ENCODE measurements around the gene TNFRSF1A. TPM values are rescaled to one million over a fixed set of nuclear protein-coding genes. Genes with fewer than 3 reads are reported as not detected.
"Not testable (repeated sequence)": the region's sequence is repeated elsewhere in the genome, so short reads cannot be mapped to it uniquely, and the experiment has no call there.

TNFRSF1A gene
- total and polyA plus RNA-seq, 7 donors, result 38.8 to 224 (median 117) TPM

DNA sequence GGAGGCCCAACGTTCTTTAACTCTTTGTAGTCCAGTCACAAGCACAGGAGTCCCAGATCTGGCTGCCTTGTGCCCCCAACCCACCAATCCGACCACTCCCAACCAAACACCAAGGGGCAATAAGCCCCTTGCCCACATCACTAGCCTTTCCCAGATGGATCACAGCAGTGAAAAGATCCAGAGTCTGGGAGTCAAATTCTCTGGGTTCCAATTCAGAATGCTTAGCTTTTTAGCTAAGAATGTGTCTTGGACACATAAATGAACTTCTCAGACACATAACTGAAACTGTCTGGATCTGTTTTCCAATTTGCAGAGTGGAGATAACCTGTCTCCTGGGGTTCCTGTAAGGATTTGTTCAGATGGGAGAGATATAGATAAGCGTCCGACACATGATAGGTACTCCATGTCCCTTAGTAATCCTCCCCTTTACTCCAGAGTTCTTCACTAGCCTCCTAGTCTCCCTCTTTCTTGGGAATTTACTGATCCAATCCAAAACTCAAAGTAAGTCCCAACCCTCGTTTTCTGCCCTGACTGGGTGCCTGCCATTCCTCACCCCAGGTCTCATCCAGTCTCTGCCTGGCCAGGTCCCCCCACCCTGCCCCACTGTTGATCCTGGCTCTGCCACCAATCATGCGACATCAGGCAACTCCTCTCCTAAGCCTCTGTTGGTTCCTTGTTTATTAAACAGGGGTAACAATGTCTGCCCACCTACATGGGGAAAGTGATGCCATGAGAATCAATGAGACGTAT, 439 bp upstream of the TNFRSF1A start:
- intact Hi-C loops (cut with DNase I), result loop anchor here (2.0 to 5.0 kb wide), 2 partner anchors 40 to 195 kb away; no protein-coding TSS in a partner anchor
- ATAC-seq, result peak in 3 of 4 donors; percentile 3 to 47 (median 17)
- DNase-seq, result no peak
- peak overlapping the region; percentile 88 for H3K27ac ChIP-seq
- H3K27me3 ChIP-seq (ENCODE audit: insufficient read depth in 3 of 3, low read length in 2 of 3), result no peaks in the 10 kb centered on the region
- peak overlapping the region; percentile 99 for H3K4me3 ChIP-seq
- whole genome bisulfite sequencing, 3 donors, result 20 to 48% (median 30%) methylated on average over 6 to 7 of the region's 7 CpGs
- peaks cover 2 to 7% of the 10 kb centered on the region in 2 donors for H3K36me3 ChIP-seq (ENCODE audit: insufficient read depth in 1 of 2, low read depth in 1 of 2)
- TF ChIP-seq, protein P1, sequence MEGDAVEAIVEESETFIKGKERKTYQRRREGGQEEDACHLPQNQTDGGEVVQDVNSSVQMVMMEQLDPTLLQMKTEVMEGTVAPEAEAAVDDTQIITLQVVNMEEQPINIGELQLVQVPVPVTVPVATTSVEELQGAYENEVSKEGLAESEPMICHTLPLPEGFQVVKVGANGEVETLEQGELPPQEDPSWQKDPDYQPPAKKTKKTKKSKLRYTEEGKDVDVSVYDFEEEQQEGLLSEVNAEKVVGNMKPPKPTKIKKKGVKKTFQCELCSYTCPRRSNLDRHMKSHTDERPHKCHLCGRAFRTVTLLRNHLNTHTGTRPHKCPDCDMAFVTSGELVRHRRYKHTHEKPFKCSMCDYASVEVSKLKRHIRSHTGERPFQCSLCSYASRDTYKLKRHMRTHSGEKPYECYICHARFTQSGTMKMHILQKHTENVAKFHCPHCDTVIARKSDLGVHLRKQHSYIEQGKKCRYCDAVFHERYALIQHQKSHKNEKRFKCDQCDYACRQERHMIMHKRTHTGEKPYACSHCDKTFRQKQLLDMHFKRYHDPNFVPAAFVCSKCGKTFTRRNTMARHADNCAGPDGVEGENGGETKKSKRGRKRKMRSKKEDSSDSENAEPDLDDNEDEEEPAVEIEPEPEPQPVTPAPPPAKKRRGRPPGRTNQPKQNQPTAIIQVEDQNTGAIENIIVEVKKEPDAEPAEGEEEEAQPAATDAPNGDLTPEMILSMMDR (IDR thresholded peaks at IDR 0.05), result no peak
- H3K4me1 ChIP-seq, result peaks cover 40% of the 10 kb centered on the region
- H3K9me3 ChIP-seq, result no peaks in the 10 kb centered on the region

DNA sequence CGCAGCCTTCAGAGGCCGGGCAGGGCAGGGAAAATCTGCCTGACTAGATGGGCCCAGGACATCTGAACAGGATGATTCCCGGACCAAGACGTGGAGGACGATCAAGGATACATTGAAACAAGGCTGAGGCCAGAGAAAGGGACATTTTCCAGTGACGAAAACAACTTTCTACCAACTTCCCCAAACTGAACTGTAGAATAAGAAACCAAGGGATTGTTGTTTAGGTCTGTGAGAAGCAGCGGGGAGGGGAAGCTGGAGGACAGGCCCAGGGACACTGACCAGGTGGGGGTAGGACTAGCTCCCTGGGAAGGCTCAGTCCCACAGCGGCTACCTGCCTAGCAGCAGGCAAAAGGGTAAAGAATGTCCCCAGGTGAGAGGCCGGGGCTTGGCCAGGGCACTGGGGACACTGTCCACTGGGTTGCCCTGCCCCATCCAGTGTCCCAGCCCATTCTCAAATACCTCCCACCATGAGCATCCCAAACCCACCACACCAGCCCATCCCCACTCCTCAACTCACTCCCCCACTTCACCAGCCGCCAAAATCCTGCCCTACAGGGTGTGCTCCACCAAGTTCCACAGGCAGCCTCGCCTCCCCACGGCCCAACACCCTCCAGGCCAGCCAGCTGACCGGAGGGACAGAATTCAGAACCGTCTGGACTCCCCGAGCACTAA, 995 bp downstream of the TNFRSF1A start:
- intact Hi-C loops (cut with DNase I), result loop anchor here in 1 of 2 donors (5.0 kb wide), 1 partner anchor 196 kb away; no protein-coding TSS in a partner anchor
- H3K4me1 ChIP-seq, result peaks cover 48% of the 10 kb centered on the region
- WGBS, 3 donors, result 1 to 5% (median 1%) methylated on average over 14 to 15 of the region's 15 CpGs
- H3K27ac ChIP-seq, result peak overlapping the region; percentile 88
- H3K4me3 ChIP-seq, result peak overlapping the region; percentile 99
- no peaks in the 10 kb centered on the region for H3K27me3 ChIP-seq (ENCODE audit: insufficient read depth in 3 of 3, low read length in 2 of 3)
- no peaks in the 10 kb centered on the region for H3K9me3 ChIP-seq
- H3K36me3 ChIP-seq (ENCODE audit: insufficient read depth in 1 of 2, low read depth in 1 of 2), result peaks cover 2 to 7% of the 10 kb centered on the region in 2 donors
- ATAC-seq (no peak), DNase-seq (peak in 1 of 2 donors; percentile 67)
- TF ChIP-seq, protein P1 (IDR thresholded peaks at IDR 0.05), result no peak

DNA sequence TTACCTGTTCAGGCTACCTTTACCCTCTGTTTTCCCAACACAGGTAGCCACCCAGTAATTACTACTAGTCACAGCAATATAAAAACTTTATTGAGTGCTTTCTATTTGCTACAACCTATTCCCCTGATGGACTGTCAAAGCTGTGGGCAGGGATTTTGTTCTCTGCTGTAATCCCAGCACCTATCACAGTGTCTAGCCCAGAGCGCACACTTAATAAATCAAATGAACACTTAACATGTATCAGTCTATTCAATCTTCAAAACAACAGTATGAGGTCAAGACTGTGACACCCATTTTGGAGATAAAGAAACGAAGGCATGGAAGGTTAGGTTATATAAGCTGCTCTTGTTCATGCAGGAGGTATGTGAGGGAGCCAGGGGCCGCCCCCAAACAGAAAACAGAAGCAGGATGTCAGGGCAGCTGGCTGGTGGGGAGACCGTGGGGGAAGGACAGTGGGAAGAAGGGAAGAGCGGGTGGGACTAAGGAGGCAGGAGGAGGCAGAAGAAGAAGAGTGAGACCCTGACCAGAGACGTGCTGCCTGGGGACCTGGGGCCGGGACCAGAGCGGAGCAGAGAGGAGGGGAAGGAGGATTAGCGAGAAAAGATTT, 1.7 kb downstream of the TNFRSF1A start:
- Histone ChIP-seq H3K27ac (peak overlapping the region; percentile 88), H3K27me3 (ENCODE audit: insufficient read depth in 3 of 3, low read length in 2 of 3) (no peaks in the 10 kb centered on the region), H3K4me1 (peaks cover 54% of the 10 kb centered on the region), H3K4me3 (peak overlapping the region; percentile 99), H3K36me3 (ENCODE audit: insufficient read depth in 1 of 2, low read depth in 1 of 2) (peaks cover 2 to 7% of the 10 kb centered on the region in 2 donors), H3K9me3 (no peaks in the 10 kb centered on the region)
- WGBS, 3 donors, result 4 to 20% (median 8%) methylated on average over 9 of the region's 9 CpGs
- TF ChIP-seq, protein P1 (IDR thresholded peaks at IDR 0.05), result no peak
- no peak for ATAC-seq
- intact Hi-C loops (cut with DNase I), result loop anchor here in 1 of 2 donors (5.0 kb wide), 1 partner anchor 197 kb away; no protein-coding TSS in a partner anchor
- peak in 1 of 2 donors; percentile 67 for DNase-seq

DNA sequence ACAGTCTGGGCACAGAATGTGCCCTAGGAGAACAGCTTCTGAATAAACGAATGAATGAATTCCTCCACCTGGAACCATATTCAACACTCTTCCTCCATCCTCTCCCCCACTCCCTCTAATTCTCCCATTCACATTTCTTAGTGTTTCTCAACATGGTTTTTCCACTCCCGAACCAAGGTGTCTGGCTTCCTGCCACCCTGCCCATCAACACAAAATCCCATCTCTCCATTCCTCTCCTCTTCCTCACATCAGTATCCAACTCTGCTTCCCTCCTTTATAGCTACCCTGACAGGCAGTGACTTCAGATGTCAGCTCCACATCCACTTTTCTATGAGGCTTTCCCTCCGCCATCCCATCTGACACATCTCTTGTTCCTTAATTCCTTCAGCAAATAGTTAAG, 2.9 kb downstream of the TNFRSF1A start:
- TF ChIP-seq, protein P1 (IDR thresholded peaks at IDR 0.05), result no peak
- intact Hi-C loops (cut with DNase I), result loop anchor here in 1 of 2 donors (5.0 kb wide), 1 partner anchor 198 kb away; no protein-coding TSS in a partner anchor
- 24 to 45% (median 28%) methylated on average over 3 of the region's 3 CpGs for WGBS, 3 donors
- H3K27ac ChIP-seq, result peak overlapping the region; percentile 88
- DNase-seq (no peak), ATAC-seq (no peak)
- no peaks in the 10 kb centered on the region for H3K9me3 ChIP-seq
- H3K4me3 ChIP-seq, result peak overlapping the region; percentile 99
- peaks cover 65% of the 10 kb centered on the region for H3K4me1 ChIP-seq
- peaks cover 2 to 17% of the 10 kb centered on the region in 2 donors for H3K36me3 ChIP-seq (ENCODE audit: insufficient read depth in 1 of 2, low read depth in 1 of 2)
- no peaks in the 10 kb centered on the region for H3K27me3 ChIP-seq (ENCODE audit: insufficient read depth in 3 of 3, low read length in 2 of 3)

DNA sequence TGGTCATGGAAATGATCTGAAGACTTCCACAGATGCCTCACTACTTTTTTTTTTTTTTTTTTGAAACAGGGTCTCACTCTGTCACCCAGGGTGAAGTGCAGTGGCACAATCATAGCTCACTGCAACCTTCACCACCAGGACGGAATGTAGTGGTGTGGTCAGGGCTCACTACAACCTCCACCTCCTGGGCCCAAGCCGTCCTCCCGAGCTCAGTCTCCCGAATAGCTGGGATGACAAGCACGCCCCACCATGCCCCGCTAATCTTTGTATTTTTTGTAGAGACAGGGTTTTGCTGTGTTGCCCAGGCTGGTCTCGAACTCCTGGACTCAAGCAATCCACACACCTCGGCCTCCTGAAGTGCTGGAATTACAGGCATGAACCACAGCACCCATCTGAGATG, 3.3 kb downstream of the TNFRSF1A start:
- Histone ChIP-seq H3K4me3 (peak overlapping the region; percentile 99), H3K4me1 (peaks cover 67% of the 10 kb centered on the region), H3K27ac (peak overlapping the region; percentile 88), H3K36me3 (ENCODE audit: insufficient read depth in 1 of 2, low read depth in 1 of 2) (peaks cover 2 to 22% of the 10 kb centered on the region in 2 donors)
- DNase-seq; H3K9me3 ChIP-seq; H3K27me3 ChIP-seq (ENCODE audit: insufficient read depth in 3 of 3, low read length in 2 of 3); ATAC-seq: not testable (repeated sequence)
- 37 to 65% (median 44%) methylated on average over 8 of the region's 8 CpGs for WGBS, 3 donors
- intact Hi-C loops (cut with DNase I), result loop anchor here in 1 of 2 donors (5.0 kb wide), 1 partner anchor 199 kb away; no protein-coding TSS in a partner anchor

Data from psoas muscle (tissue), 8 donors.